Retinal pigment epithelial cell (primary cell): Measurements from ENCODE around the gene TMEM51.
"Not testable (repeated sequence)": the region's sequence is repeated elsewhere in the genome, so short reads cannot be mapped to it uniquely, and the experiment has no call there.

ENCODE experiments used
- DNase-seq: peaks from one replicate; pipeline ENCODE4 v3.0.0-alpha.2; 2010; ENCODE audit warnings: low read depth
- H3K4me3 ChIP-seq: 2 replicates; pipeline ENCODE4 v1.5.1; 2011; ENCODE audit warnings: mild to moderate bottlenecking, low read length, control low read depth, moderate library complexity
- TF ChIP-seq, protein P1 (sequence below): conservative IDR thresholded peaks from 2 replicates; pipeline ENCODE4 v1.5.1; 2011; ENCODE audit warnings: low read depth, low read length, control low read depth, inconsistent platforms

The TMEM51 gene

DNA sequence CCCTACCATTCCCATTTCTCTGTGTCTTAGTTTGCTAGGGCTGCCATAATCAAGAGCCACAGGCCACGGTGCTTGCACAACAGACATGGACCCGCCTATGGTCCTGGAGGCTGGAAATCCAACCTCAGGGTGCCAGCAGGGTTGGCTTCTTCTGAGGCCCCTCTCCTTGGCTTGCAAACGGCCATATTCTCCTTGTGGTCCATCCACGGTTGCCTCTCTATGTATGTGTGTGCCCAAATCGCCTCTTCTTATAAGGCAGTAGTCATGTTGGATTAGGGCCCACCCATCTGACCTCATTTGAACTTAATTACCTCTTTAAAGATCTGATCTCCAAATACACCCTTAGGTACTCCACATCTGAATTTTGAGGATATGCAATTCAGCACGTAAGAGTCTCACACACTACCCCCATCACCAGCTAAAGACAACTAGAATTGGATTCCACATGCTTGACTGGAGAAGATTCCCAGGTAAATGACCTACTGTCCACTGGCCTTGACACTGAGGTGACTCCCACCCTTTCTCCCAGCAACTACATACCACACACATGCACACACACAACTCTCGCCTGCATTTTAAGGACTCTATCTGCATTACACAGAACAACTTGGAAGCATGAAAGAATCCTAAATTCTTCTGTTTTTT, 28.3 kb upstream of the TMEM51 start:
- TF ChIP-seq, protein P1, sequence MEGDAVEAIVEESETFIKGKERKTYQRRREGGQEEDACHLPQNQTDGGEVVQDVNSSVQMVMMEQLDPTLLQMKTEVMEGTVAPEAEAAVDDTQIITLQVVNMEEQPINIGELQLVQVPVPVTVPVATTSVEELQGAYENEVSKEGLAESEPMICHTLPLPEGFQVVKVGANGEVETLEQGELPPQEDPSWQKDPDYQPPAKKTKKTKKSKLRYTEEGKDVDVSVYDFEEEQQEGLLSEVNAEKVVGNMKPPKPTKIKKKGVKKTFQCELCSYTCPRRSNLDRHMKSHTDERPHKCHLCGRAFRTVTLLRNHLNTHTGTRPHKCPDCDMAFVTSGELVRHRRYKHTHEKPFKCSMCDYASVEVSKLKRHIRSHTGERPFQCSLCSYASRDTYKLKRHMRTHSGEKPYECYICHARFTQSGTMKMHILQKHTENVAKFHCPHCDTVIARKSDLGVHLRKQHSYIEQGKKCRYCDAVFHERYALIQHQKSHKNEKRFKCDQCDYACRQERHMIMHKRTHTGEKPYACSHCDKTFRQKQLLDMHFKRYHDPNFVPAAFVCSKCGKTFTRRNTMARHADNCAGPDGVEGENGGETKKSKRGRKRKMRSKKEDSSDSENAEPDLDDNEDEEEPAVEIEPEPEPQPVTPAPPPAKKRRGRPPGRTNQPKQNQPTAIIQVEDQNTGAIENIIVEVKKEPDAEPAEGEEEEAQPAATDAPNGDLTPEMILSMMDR: no peak
- no peak for DNase-seq
- no peak overlapping the region for H3K4me3 ChIP-seq

- no peak overlapping the region for H3K4me3 ChIP-seq
- TF ChIP-seq, protein P1: no peak
- DNase-seq: no peak
Measured at GRCh38 chr1:15128077-15128476, 25.5 kb upstream of the TMEM51 start.

- TF ChIP-seq, protein P1: peak; percentile 93
- DNase-seq: no peak
- no peak overlapping the region for H3K4me3 ChIP-seq
Measured at GRCh38 chr1:15128520-15129313, 24.8 kb upstream of the TMEM51 start.

DNA sequence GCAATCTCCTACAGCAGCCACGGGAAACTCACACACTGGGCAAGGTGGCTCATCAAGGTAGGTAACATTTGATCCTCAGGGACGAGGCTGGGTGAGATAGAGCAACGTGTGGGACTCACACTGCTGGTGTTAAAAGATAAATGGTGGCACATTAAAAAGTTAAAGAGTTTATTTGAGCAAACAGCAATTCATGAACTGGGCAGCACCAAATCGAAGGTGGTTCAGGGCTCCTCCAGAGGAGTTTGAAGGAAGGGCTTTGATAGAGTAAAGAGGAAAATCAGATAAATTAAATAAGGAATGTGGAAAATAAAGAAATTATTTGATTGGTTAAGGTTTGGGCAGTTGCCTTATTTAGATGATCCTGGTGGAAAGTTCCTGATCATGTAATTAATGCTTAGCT, 23.6 kb upstream of the TMEM51 start:
- TF ChIP-seq, protein P1: no peak
- DNase-seq: no peak
- H3K4me3 ChIP-seq: no peak overlapping the region

DNA sequence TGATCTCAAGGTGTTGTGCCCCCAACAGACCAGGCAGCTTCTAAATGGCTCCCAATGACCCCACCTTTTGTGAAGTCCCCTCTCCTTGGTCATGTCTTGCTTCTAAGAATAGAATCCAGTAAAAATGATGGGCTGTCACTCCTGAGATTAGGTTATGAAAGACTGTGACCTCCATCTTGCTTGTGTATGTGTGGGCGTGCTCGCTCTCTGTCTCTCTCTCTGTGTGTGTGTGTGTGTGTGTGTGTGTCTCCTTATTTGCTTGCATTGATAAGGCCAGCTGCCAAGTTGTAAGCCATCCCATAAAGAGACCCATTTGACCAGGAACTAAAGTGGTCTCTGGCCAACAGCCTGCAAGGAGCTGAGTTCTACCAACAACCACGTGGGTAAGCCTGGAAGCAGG, 22.9 kb upstream of the TMEM51 start:
- DNase-seq: no peak
- H3K4me3 ChIP-seq: no peak overlapping the region
- TF ChIP-seq, protein P1: no peak

- H3K4me3 ChIP-seq: no peak overlapping the region
- TF ChIP-seq, protein P1: no peak
- no peak for DNase-seq
Measured at GRCh38 chr1:15132965-15133364, 20.6 kb upstream of the TMEM51 start.

- TF ChIP-seq, protein P1: no peak
- no peak overlapping the region for H3K4me3 ChIP-seq
- DNase-seq: no peak
Measured at GRCh38 chr1:15134285-15134684, 19.3 kb upstream of the TMEM51 start.

DNA sequence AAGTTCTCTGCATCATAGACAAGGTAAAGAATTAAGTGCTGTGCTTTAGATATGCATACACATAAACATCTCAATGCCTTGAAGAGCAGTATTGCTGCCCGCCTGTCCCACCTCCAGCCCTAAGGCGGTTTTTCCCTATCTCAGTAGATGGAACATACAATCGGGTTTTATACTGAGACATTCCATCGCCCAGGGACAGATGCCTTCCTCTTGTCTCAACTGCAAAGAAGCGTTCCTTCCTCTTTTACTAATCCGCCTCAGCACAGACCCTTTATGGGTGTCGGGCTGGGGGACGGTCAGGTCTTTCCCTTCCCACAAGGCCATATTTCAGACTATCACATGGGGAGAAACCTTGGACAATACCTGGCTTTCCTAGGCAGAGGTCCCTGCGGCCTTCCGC, 17.9 kb upstream of the TMEM51 start:
- not testable (repeated sequence) for H3K4me3 ChIP-seq, DNase-seq
